ENCODE results near the gene OSTN.
"Not testable (repeated sequence)": the region's sequence is repeated elsewhere in the genome, so short reads cannot be mapped to it uniquely, and the experiment has no call there.

The OSTN gene

GRCh38 chr3:191269289-191270085, 70.4 kb downstream of the OSTN start:
- no peak for DNase-seq

GRCh38 chr3:191275244-191275643, 76.2 kb downstream of the OSTN start:
- not testable (repeated sequence) for DNase-seq

- DNase-seq, result no peak
Observed at GRCh38 chr3:191275751-191276150, 76.7 kb downstream of the OSTN start.

GRCh38 chr3:191280111-191280510, 81.1 kb downstream of the OSTN start:
- no peak for DNase-seq

- DNase-seq, result no peak
Observed at GRCh38 chr3:191280882-191281281, 81.8 kb downstream of the OSTN start.

- no peak for DNase-seq
Observed at GRCh38 chr3:191282251-191283185, 83.5 kb downstream of the OSTN start.

GRCh38 chr3:191283400-191283799, 84.4 kb downstream of the OSTN start:
- no peak for DNase-seq

- no peak for DNase-seq
Observed at GRCh38 chr3:191290311-191291025, 91.4 kb downstream of the OSTN start.

- no peak for DNase-seq
Observed at GRCh38 chr3:191292243-191293015, 93.4 kb downstream of the OSTN start.

GRCh38 chr3:191294291-191294690, 95.2 kb downstream of the OSTN start:
- DNase-seq, result no peak

GRCh38 chr3:191296041-191296541, 97.0 kb downstream of the OSTN start:
- no peak for DNase-seq

GRCh38 chr3:191298846-191299245, 99.8 kb downstream of the OSTN start:
- DNase-seq, result no peak

GRCh38 chr3:191300422-191300821, 101.4 kb downstream of the OSTN start:
- no peak for DNase-seq

GRCh38 chr3:191301017-191301416, 102.0 kb downstream of the OSTN start:
- no peak for DNase-seq

- DNase-seq, result no peak
Observed at GRCh38 chr3:191301782-191302411, 102.9 kb downstream of the OSTN start.

GRCh38 chr3:191302451-191302850, 103.4 kb downstream of the OSTN start:
- DNase-seq, result no peak

- no peak for DNase-seq
Observed at GRCh38 chr3:191303596-191303995, 104.6 kb downstream of the OSTN start.

- no peak for DNase-seq
Observed at GRCh38 chr3:191306428-191306827, 107.4 kb downstream of the OSTN start.

- DNase-seq, result no peak
Observed at GRCh38 chr3:191307341-191307740, 108.3 kb downstream of the OSTN start.

- DNase-seq, result no peak
Observed at GRCh38 chr3:191313296-191313695, 114.3 kb downstream of the OSTN start.

GRCh38 chr3:191314109-191314728, 115.2 kb downstream of the OSTN start:
- no peak for DNase-seq

Data from activated CD4-positive, CD25-positive, alpha-beta regulatory T cell (primary cell).